Activated CD8-positive, alpha-beta memory T cell treated with anti-CD3 and anti-CD28 coated beads, Interleukin-2, amount 10 ng/mL, durations not matched to agents 7 days and 5 days (primary cell): Measurements from ENCODE around the gene LRFN3. TPM values are rescaled to one million over a fixed set of nuclear protein-coding genes. Genes with fewer than 3 reads are reported as not detected.

ENCODE experiments used
- ATAC-seq: fragments of 150-1000 bp; cut with Tn5 transposase; one replicate; pipeline ENCODE4 v1.10.0; 2021; ENCODE audit warnings: moderate library complexity
- CTCF ChIA-PET: fragments of 350-600 bp; sonication (Branson Sonifier 250); formaldehyde crosslinking; loops from one replicate; lab custom pipeline; 2021; ENCODE audit warnings: antibody characterized with exemption; lab: Charles Lee
- DNase-seq: peaks from one replicate; pipeline ENCODE4 v3.0.0-alpha.2; 2020
- H3K27ac Mint-ChIP-seq: one replicate; pipeline ENCODE4 v1.8.0; 2021; ENCODE audit warnings: mild to moderate bottlenecking, mixed read lengths
- H3K27me3 Mint-ChIP-seq: one replicate; pipeline ENCODE4 v1.8.0; 2021; ENCODE audit warnings: mixed read lengths
- H3K36me3 Mint-ChIP-seq: one replicate; pipeline ENCODE4 v1.8.0; 2021; ENCODE audit warnings: mild to moderate bottlenecking, mixed read lengths
- H3K4me1 Mint-ChIP-seq: one replicate; pipeline ENCODE4 v1.8.0; 2021; ENCODE audit warnings: mixed read lengths
- H3K4me3 Mint-ChIP-seq: one replicate; pipeline ENCODE4 v1.8.0; 2021; ENCODE audit warnings: mild to moderate bottlenecking, moderate library complexity, mixed read lengths
- H3K9me3 Mint-ChIP-seq: one replicate; pipeline ENCODE4 v1.8.0; 2022; ENCODE audit warnings: low read depth, mixed read lengths
- total RNA-seq, 2 experiments: library from RNA; stranded (reverse); gene quantifications; one replicate each; pipeline ENCODE4 v1.2.3, GENCODE V29; 2021

LRFN3 gene
- total RNA-seq, 2 experiments from 2014 or later = 11.9 TPM

- ATAC-seq = no peak
- H3K4me1 Mint-ChIP-seq = peaks cover 27% of the 10 kb centered on the region
Measured at GRCh38 chr19:35992907-35993765, 57.0 kb downstream of the LRFN3 start.

DNA sequence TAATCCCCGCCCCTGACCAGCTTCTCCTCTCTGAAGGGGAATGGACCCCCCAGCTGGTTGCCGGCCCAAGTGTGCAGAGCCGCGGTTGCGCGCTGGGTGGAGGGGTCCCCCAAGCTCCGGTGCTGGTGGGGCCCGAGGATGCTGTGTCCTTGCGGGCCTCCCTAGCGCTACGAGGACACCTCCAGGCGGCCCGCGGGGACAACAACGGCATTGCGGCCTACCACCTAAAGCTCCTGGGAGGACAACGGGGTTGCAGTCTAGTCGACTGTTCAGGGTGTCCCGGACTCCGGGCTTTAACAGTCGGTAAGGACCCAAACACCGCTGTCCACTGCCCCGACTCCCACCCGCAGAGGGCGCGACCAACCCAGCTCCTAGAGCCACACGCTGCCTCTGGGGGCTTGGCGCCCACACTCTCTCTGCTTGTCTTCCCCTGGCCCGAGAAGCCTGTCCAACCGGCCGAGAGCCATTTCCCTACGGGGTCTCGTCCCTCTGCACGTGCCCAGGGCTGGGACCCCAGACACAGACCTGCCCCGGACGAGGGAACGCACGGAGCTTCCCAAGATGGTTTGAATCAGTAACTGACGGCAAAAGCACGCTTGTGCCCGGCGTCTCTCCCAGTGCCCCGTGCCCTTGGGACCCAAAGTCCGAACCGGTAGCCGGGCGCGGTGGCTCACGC, 57.9 kb downstream of the LRFN3 start:
- Mint-ChIP-seq H3K27me3 (peaks cover 1% of the 10 kb centered on the region), H3K27ac (no peak overlapping the region), H3K36me3 (peaks cover 4% of the 10 kb centered on the region), H3K4me1 (peaks cover 27% of the 10 kb centered on the region), H3K9me3 (no peaks in the 10 kb centered on the region), H3K4me3 (peak overlapping the region; percentile 79)
- no peak for ATAC-seq
- DNase-seq = no peak
- CTCF ChIA-PET = interaction anchor here (0.7 to 1.8 kb wide), 2 partner anchors 20 to 53 kb away, joined by 3 to 4 read pairs; partner anchors contain the start of gene ALKBH6

More at GRCh38 chr19:35992907-35993765, 57.0 kb downstream of the LRFN3 start:
- peaks cover 11% of the 10 kb centered on the region for H3K27me3 Mint-ChIP-seq
- DNase-seq = no peak
- H3K36me3 Mint-ChIP-seq = peaks cover 5% of the 10 kb centered on the region
- CTCF ChIA-PET = no interaction called here
- H3K4me3 Mint-ChIP-seq = no peak overlapping the region
- H3K9me3 Mint-ChIP-seq = no peaks in the 10 kb centered on the region
- H3K27ac Mint-ChIP-seq = no peak overlapping the region

Other genes starting within 250 kb of the LRFN3 start
- gene ZBTB32, start 231.8 kb upstream of the LRFN3 start, total RNA-seq = 100 to 1,000 TPM; 133 to 185 TPM
- gene KMT2B, start 218.4 kb upstream of the LRFN3 start, total RNA-seq = 10 to 100 TPM; 70.2 to 79.8 TPM
- 100 to 1,000 TPM in 1 of 2 experiments, 10 to 100 TPM in 1; 51.7 to 117 TPM for gene IGFLR1, start 193.9 kb upstream of the LRFN3 start, total RNA-seq
- 10 to 100 TPM; 25.1 to 35.6 TPM for gene U2AF1L4, start 191.0 kb upstream of the LRFN3 start, total RNA-seq
- gene PSENEN, start 190.7 kb upstream of the LRFN3 start, total RNA-seq = 10 to 100 TPM; 39.1 to 49.0 TPM
- 1 to 10 TPM; 8.9 to 9.2 TPM for gene LIN37, start 187.8 kb upstream of the LRFN3 start, total RNA-seq
- gene HSPB6, start 179.3 kb upstream of the LRFN3 start, total RNA-seq = not detected
- 10 to 100 TPM; 46.5 to 57.8 TPM for gene PROSER3, start 178.2 kb upstream of the LRFN3 start, total RNA-seq
- gene ARHGAP33, start 160.8 kb upstream of the LRFN3 start, total RNA-seq = 100 to 1,000 TPM in 1 of 2 experiments, 10 to 100 TPM in 1; 40.0 to 101 TPM
- not detected for gene PRODH2, start 123.5 kb upstream of the LRFN3 start, total RNA-seq
- gene NPHS1, start 83.9 kb upstream of the LRFN3 start, total RNA-seq = not detected
- 1 to 10 TPM; 1.1 to 1.4 TPM for gene KIRREL2, start 79.5 kb upstream of the LRFN3 start, total RNA-seq
- 1 to 10 TPM; 1.5 to 2.0 TPM for gene APLP1, start 67.8 kb upstream of the LRFN3 start, total RNA-seq
- 10 to 100 TPM; 52.7 to 52.9 TPM for gene NFKBID, start 35.8 kb upstream of the LRFN3 start, total RNA-seq
- gene HCST, start 33.8 kb upstream of the LRFN3 start, total RNA-seq = 100 to 1,000 TPM; 184 to 195 TPM
- under 1 TPM in 1 of 2 experiments, not detected in 1; 0.96 TPM for gene TYROBP, start 28.1 kb upstream of the LRFN3 start, total RNA-seq
- gene SDHAF1, start 58.8 kb downstream of the LRFN3 start, total RNA-seq = 10 to 100 TPM; 19.8 to 20.2 TPM
- 1 to 10 TPM; 1.4 to 3.2 TPM for gene SYNE4, start 72.4 kb downstream of the LRFN3 start, total RNA-seq
- gene ALKBH6, start 77.8 kb downstream of the LRFN3 start, total RNA-seq = 10 to 100 TPM; 41.0 to 44.7 TPM
- 1 to 10 TPM in 1 of 2 experiments, under 1 TPM in 1; 0.98 to 1.1 TPM for gene CLIP3, start 96.5 kb downstream of the LRFN3 start, total RNA-seq
- gene THAP8, start 117.9 kb downstream of the LRFN3 start, total RNA-seq = 1 to 10 TPM; 2.4 to 4.2 TPM
- 10 to 100 TPM; 34.5 to 46.0 TPM for gene WDR62, start 118.5 kb downstream of the LRFN3 start, total RNA-seq
- not detected for gene OVOL3, start 174.8 kb downstream of the LRFN3 start, total RNA-seq
- gene POLR2I, start 178.5 kb downstream of the LRFN3 start, total RNA-seq = 10 to 100 TPM; 63.2 to 65.3 TPM
- gene TBCB, start 179.1 kb downstream of the LRFN3 start, total RNA-seq = 100 to 1,000 TPM; 141 to 166 TPM
- gene CAPNS1, start 203.7 kb downstream of the LRFN3 start, total RNA-seq = 100 to 1,000 TPM; 411 to 479 TPM
- not detected for gene COX7A1, start 216.1 kb downstream of the LRFN3 start, total RNA-seq